ENCODE data around the gene TNFAIP8. TPM values are rescaled to one million over a fixed set of nuclear protein-coding genes. Genes with fewer than 3 reads are reported as not detected.
A peak's percentile ranks its signal among the peaks of the same experiment; 100 is the strongest.

TNFAIP8 gene
- total and polyA plus RNA-seq, 9 of the 15 experiments (the other 6 are each of a cell fraction or from before 2014, with no cell fraction given): 29.9 to 52.2 (median 44.8) TPM

DNA sequence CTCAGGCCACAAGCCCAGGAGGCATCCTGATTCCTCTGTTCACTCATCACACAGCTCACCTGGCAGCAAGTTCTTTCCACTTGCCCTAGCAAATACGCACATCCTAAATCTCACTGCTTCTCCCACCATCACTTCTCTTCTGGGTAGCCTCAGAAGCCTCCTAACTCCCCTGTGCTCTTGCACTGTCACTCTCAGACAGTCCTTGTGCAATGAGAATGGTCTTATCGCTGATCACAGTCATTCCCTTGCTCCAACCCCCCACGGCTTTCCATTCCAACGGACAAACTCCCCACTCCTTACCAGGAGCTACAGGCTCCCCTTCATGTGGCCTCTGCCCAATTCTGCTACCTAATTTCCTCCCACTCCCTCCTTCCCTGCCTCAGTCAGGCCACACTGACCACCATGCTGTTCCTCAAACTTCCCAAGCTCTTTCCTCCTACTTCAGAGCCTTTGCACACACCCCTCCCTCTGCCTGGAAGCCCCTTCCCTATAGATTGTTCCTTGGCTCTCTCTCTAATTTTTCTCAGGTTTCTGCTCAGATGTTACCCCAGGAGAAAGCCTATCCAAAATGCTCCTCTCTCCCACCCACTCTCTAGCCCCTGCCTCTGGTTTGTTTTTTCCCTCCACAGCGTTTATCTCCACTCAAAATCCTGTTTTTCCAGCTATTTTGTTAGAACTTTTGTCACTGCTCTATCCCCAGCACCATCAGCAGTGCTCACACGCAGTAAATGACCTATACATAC, 34.1 kb upstream of the TNFAIP8 start (continued):
- TF ChIP-seq, protein P1, sequence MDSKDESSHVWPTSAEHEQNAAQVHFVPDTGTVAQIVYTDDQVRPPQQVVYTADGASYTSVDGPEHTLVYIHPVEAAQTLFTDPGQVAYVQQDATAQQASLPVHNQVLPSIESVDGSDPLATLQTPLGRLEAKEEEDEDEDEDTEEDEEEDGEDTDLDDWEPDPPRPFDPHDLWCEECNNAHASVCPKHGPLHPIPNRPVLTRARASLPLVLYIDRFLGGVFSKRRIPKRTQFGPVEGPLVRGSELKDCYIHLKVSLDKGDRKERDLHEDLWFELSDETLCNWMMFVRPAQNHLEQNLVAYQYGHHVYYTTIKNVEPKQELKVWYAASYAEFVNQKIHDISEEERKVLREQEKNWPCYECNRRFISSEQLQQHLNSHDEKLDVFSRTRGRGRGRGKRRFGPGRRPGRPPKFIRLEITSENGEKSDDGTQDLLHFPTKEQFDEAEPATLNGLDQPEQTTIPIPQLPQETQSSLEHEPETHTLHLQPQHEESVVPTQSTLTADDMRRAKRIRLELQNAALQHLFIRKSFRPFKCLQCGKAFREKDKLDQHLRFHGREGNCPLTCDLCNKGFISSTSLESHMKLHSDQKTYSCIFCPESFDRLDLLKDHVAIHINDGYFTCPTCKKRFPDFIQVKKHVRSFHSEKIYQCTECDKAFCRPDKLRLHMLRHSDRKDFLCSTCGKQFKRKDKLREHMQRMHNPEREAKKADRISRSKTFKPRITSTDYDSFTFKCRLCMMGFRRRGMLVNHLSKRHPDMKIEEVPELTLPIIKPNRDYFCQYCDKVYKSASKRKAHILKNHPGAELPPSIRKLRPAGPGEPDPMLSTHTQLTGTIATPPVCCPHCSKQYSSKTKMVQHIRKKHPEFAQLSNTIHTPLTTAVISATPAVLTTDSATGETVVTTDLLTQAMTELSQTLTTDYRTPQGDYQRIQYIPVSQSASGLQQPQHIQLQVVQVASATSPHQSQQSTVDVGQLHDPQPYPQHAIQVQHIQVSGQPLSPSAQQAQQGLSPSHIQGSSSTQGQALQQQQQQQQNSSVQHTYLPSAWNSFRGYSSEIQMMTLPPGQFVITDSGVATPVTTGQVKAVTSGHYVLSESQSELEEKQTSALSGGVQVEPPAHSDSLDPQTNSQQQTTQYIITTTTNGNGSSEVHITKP (IDR thresholded peaks at IDR 0.05; ENCODE audit: partially characterized antibody): peak; percentile 63
- TF ChIP-seq, protein P2, sequence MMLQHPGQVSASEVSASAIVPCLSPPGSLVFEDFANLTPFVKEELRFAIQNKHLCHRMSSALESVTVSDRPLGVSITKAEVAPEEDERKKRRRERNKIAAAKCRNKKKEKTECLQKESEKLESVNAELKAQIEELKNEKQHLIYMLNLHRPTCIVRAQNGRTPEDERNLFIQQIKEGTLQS (IDR thresholded peaks at IDR 0.05): peak; percentile 62
- TF ChIP-seq, protein P2 (CRISPR knock-in tag; conservative IDR thresholded peaks at IDR 0.05): no peak
- TF ChIP-seq ZNF644 (tag; IDR thresholded peaks at IDR 0.05; ENCODE audit: low read depth) (0 out of 2 replicates have a peak, but pooled peaks have one; percentile 27), NR1H2 (CRISPR knock-in tag; IDR thresholded peaks at IDR 0.05) (no peak), SMARCE1 (IDR thresholded peaks at IDR 0.05) (peak; percentile 96), ZNF551 (CRISPR knock-in tag; IDR thresholded peaks at IDR 0.05) (no peak), SMC3 (conservative IDR thresholded peaks at IDR 0.05; ENCODE audit: insufficient read depth, low read depth, low read length) (no peak), ZNF140 (CRISPR knock-in tag; IDR thresholded peaks at IDR 0.05) (no peak)
- TF ChIP-seq, protein P3, sequence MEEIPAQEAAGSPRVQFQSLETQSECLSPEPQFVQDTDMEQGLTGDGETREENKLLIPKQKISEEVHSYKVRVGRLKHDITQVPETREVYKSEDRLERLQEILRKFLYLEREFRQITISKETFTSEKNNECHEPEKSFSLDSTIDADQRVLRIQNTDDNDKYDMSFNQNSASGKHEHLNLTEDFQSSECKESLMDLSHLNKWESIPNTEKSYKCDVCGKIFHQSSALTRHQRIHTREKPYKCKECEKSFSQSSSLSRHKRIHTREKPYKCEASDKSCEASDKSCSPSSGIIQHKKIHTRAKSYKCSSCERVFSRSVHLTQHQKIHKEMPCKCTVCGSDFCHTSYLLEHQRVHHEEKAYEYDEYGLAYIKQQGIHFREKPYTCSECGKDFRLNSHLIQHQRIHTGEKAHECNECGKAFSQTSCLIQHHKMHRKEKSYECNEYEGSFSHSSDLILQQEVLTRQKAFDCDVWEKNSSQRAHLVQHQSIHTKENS (CRISPR knock-in tag; IDR thresholded peaks at IDR 0.05): no peak
- TF ChIP-seq, protein P4, sequence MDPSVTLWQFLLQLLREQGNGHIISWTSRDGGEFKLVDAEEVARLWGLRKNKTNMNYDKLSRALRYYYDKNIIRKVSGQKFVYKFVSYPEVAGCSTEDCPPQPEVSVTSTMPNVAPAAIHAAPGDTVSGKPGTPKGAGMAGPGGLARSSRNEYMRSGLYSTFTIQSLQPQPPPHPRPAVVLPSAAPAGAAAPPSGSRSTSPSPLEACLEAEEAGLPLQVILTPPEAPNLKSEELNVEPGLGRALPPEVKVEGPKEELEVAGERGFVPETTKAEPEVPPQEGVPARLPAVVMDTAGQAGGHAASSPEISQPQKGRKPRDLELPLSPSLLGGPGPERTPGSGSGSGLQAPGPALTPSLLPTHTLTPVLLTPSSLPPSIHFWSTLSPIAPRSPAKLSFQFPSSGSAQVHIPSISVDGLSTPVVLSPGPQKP (CRISPR knock-in tag; IDR thresholded peaks at IDR 0.05): no peak
- TF ChIP-seq, protein P5, sequence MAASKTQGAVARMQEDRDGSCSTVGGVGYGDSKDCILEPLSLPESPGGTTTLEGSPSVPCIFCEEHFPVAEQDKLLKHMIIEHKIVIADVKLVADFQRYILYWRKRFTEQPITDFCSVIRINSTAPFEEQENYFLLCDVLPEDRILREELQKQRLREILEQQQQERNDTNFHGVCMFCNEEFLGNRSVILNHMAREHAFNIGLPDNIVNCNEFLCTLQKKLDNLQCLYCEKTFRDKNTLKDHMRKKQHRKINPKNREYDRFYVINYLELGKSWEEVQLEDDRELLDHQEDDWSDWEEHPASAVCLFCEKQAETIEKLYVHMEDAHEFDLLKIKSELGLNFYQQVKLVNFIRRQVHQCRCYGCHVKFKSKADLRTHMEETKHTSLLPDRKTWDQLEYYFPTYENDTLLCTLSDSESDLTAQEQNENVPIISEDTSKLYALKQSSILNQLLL (CRISPR knock-in tag; IDR thresholded peaks at IDR 0.05; ENCODE audit: borderline replicate concordance): no peak
